GM19463 (cell line): Measurements from ENCODE around the gene DNAJB12.
"Not testable (repeated sequence)": the region's sequence is repeated elsewhere in the genome, so short reads cannot be mapped to it uniquely, and the experiment has no call there.

Experiments used
- ATAC-seq: cut with Tn5 transposase; IDR thresholded peaks from one replicate; pipeline ENCODE4 v1.9.1; 2021; ENCODE audit warnings: mild to moderate bottlenecking, moderate library complexity; ENCODE audit not compliant: unreplicated experiment

The DNAJB12 gene

GRCh38 chr10:72318418-72319262 is 36.1 kb downstream of the DNAJB12 start:
- ATAC-seq = no peak

- no peak for ATAC-seq
These were observed 37.8 kb downstream of the DNAJB12 start for GRCh38 chr10:72316748-72317435.

- ATAC-seq = no peak
These were observed 38.4 kb downstream of the DNAJB12 start for GRCh38 chr10:72316386-72316700.

GRCh38 chr10:72315611-72316385 is 38.9 kb downstream of the DNAJB12 start:
- ATAC-seq = no peak

GRCh38 chr10:72315054-72315453 is 39.7 kb downstream of the DNAJB12 start:
- no peak for ATAC-seq

- no peak for ATAC-seq
These were observed 40.5 kb downstream of the DNAJB12 start for GRCh38 chr10:72314263-72314662.

- no peak for ATAC-seq
These were observed 41.8 kb downstream of the DNAJB12 start for GRCh38 chr10:72312865-72313391.

- no peak for ATAC-seq
These were observed 43.1 kb downstream of the DNAJB12 start for GRCh38 chr10:72311667-72312066.

- no peak for ATAC-seq
These were observed 44.1 kb downstream of the DNAJB12 start for GRCh38 chr10:72310636-72311035.

- no peak for ATAC-seq
These were observed 44.5 kb downstream of the DNAJB12 start for GRCh38 chr10:72310241-72310633.

- ATAC-seq = no peak
These were observed 45.2 kb downstream of the DNAJB12 start for GRCh38 chr10:72309290-72310240.

GRCh38 chr10:72308320-72308987 is 46.3 kb downstream of the DNAJB12 start:
- no peak for ATAC-seq

- ATAC-seq = not testable (repeated sequence)
These were observed 47.0 kb downstream of the DNAJB12 start for GRCh38 chr10:72307711-72308110.

GRCh38 chr10:72306215-72306760 is 48.4 kb downstream of the DNAJB12 start:
- ATAC-seq = no peak

GRCh38 chr10:72303424-72304128 is 51.1 kb downstream of the DNAJB12 start:
- no peak for ATAC-seq

- no peak for ATAC-seq
These were observed 55.9 kb downstream of the DNAJB12 start for GRCh38 chr10:72298592-72299519.

- ATAC-seq = peak; percentile 79
These were observed 56.7 kb downstream of the DNAJB12 start for GRCh38 chr10:72297805-72298591.
